GM12878 (cell line): ENCODE measurements around the gene MBOAT7. TPM values are rescaled to one million over a fixed set of nuclear protein-coding genes. Genes with fewer than 3 reads are reported as not detected.

Experiments
- ATAC-seq: fragments of 200-7000 bp; cut with Tn5 transposase; 3 replicates; pipeline ENCODE4 v1.9.1; 2020; ENCODE audit warnings: mild to moderate bottlenecking, moderate library complexity
- BruUV-seq: library from RNA; stranded (reverse); fragments of 400-500 nt; replicated peaks from 2 replicates; lab custom pipeline; 2021; lab: Mats Ljungman, UMichigan
- CTCF ChIA-PET: fragments of 300-600 bp; sonication (Branson Sonifier 250); formaldehyde crosslinking; extraction: SDS; loops from one replicate; lab custom pipeline; 2021; ENCODE audit warnings: inconsistent platforms; lab: Yijun Ruan, JAX
- POLR2A ChIA-PET: fragments of 350-600 bp; formaldehyde crosslinking; extraction: SDS; loops from one replicate; lab custom pipeline; 2021; ENCODE audit warnings: inconsistent platforms; lab: Charles Lee
- RAD21 ChIA-PET: fragments of 300-600 bp; sonication (Branson Sonifier 250); formaldehyde crosslinking; loops from one replicate; lab custom pipeline; 2023; ENCODE audit warnings: antibody characterized with exemption; ENCODE audit not compliant: unreplicated experiment; lab: Charles Lee
- SMC1A ChIA-PET: fragments of 300-600 bp; sonication (Branson Sonifier 250); formaldehyde crosslinking; loops from one replicate; lab custom pipeline; 2023; ENCODE audit not compliant: unreplicated experiment, uncharacterized antibody; lab: Charles Lee
- DNase-seq: peaks from one replicate; pipeline ENCODE4 v3.0.0-alpha.2; 2011; ENCODE audit warnings: low read depth, low spot score
- FAIRE-seq: peaks from 3 replicates; lab custom pipeline; 2011; peaks lifted over from hg19 to GRCh38; lab: Jason Lieb, UNC
- H2AFZ ChIP-seq: 2 replicates; pipeline ENCODE4 v1.6.0; 2011; ENCODE audit warnings: low read depth, low read length, control low read depth; ENCODE audit not compliant: control insufficient read depth
- H3K27ac ChIP-seq: 2 replicates; pipeline ENCODE4 v1.5.1; 2011; ENCODE audit warnings: control low read depth; ENCODE audit not compliant: control insufficient read depth, insufficient read depth
- H3K27me3 ChIP-seq, 2 experiments: replicated peaks in 1 of 2; 2 replicates each; pipeline versions ENCODE4 v1.6.0 to v1.6.1; 2011; ENCODE audit warnings: low read length in 1 of 2; ENCODE audit not compliant: control insufficient read depth in 2 of 2, insufficient read depth in 2 of 2
- H3K36me3 ChIP-seq, 2 experiments: 2 replicates each; pipeline ENCODE4 v1.5.1; 2011; ENCODE audit warnings: low read length in 1 of 2; ENCODE audit not compliant: control insufficient read depth in 2 of 2, insufficient read depth in 2 of 2
- H3K4me1 ChIP-seq: 2 replicates; pipeline ENCODE4 v1.6.1; 2011; ENCODE audit warnings: mild to moderate bottlenecking, low read length, moderate library complexity, mixed read lengths; ENCODE audit not compliant: control insufficient read depth, insufficient read depth
- H3K4me2 ChIP-seq: 2 replicates; pipeline ENCODE4 v1.6.0; 2011; ENCODE audit warnings: control low read depth; ENCODE audit not compliant: control insufficient read depth, insufficient read depth
- H3K4me3 ChIP-seq: fragments of 200-600 bp; sonication (generic); 2 replicates; pipeline ENCODE4 v1.5.1; 2016
- H3K79me2 ChIP-seq: 2 replicates; pipeline ENCODE4 v1.6.0; 2011; ENCODE audit warnings: low read length; ENCODE audit not compliant: control insufficient read depth, insufficient read depth
- H3K9ac ChIP-seq: 2 replicates; pipeline ENCODE4 v1.8.0; 2011; ENCODE audit warnings: low read length, control low read depth, mixed read lengths; ENCODE audit not compliant: control insufficient read depth, insufficient read depth
- H3K9me3 ChIP-seq: replicated peaks from 3 replicates; pipeline ENCODE4 v1.5.1; 2011; ENCODE audit warnings: mild to moderate bottlenecking, low read length; ENCODE audit not compliant: control insufficient read depth, insufficient read depth
- H4K20me1 ChIP-seq: 2 replicates; pipeline ENCODE4 v1.6.0; 2011; ENCODE audit not compliant: control insufficient read depth, insufficient read depth
- CEBPB ChIP-seq, 2 experiments: fragments of 150-350 bp in 1 of 2; IDR thresholded peaks; 2 replicates each; pipeline ENCODE4 v1.6.1; 2012 to 2014; ENCODE audit warnings: low read depth in 2 of 2, low read length in 2 of 2, borderline replicate concordance in 1 of 2, inconsistent platforms in 1 of 2
- HDGF ChIP-seq: fragments of 450-650 bp; IDR thresholded peaks from 2 replicates; pipeline ENCODE4 v1.6.1; 2016; ENCODE audit warnings: antibody characterized with exemption
- KAT2A ChIP-seq: conservative IDR thresholded peaks from 2 replicates; pipeline ENCODE4 v1.6.1; 2011; ENCODE audit warnings: low read depth, low read length; ENCODE audit not compliant: control insufficient read depth
- NRF1 ChIP-seq: conservative IDR thresholded peaks from 2 replicates; pipeline ENCODE4 v1.6.1; 2011; ENCODE audit warnings: mild to moderate bottlenecking, low read depth, low read length, improper control_type of control experiment
- POU2F2 ChIP-seq: IDR thresholded peaks from 3 replicates; pipeline ENCODE4 v1.6.1; 2011; ENCODE audit warnings: low read depth, mild to moderate bottlenecking, low read length, borderline replicate concordance
- RBBP5 ChIP-seq: fragments of 200-600 bp; sonication (generic); conservative IDR thresholded peaks from 2 replicates; pipeline ENCODE4 v1.6.1; 2016
- RCOR1 ChIP-seq: conservative IDR thresholded peaks from 2 replicates; pipeline ENCODE4 v1.6.1; 2012; ENCODE audit warnings: low read depth, low read length, improper control_type of control experiment
- RELB ChIP-seq: fragments of 450-650 bp; IDR thresholded peaks from 2 replicates; pipeline ENCODE4 v1.6.1; 2017; ENCODE audit warnings: low read depth, mild to moderate bottlenecking, moderate library complexity
- SIN3A ChIP-seq: IDR thresholded peaks from 2 replicates; pipeline ENCODE4 v1.6.1; 2012; ENCODE audit warnings: low read depth, low read length, improper control_type of control experiment
- SMARCA5 ChIP-seq: fragments of 450-650 bp; IDR thresholded peaks from 2 replicates; pipeline ENCODE4 v1.6.1; 2017; ENCODE audit warnings: mild to moderate bottlenecking
- WGBS: methylation state at CpG from one replicate; pipeline ENCODE4 v1.1.6; 2016; ENCODE audit warnings: low lambda C conversion rate; ENCODE audit not compliant: insufficient replicate concordance, insufficient coverage; ENCODE audit errors: missing lambda C conversion rate; 5-methylcytosine and 5-hydroxymethylcytosine counted together
- in situ Hi-C: fragments of 300-500 bp; cut with MboI; formaldehyde crosslinking; loops from 9 replicates; pipeline ENCODE4 v1.14.3; 2018; ENCODE audit warnings: mixed read lengths
- intact Hi-C: fragments of 100-400 bp; cut with micrococcal nuclease; formaldehyde crosslinking; loops from one replicate; pipeline ENCODE4 v1.14.2; 2022; ENCODE audit not compliant: unreplicated experiment
- polyA plus RNA-seq, 11 experiments: library from polyadenylated mRNA; depleted of rRNA in 4 of 11; unstranded in 6 of 11; stranded (reverse) in 5 of 11; fragments of >200 nt; fragmentation: Nextera tagmentation in 4 of 11; fragmentation: Illumina TruSeq in 1 of 11; extraction: Ambion mirVana in 4 of 11; extraction: Trizol in 1 of 11; gene quantifications; 1 replicate in 1 of 11; 2 replicates in 10 of 11; pipeline versions ENCODE4 v1.2.1 to v1.2.3, GENCODE V29; 2011 to 2016; ENCODE audit warnings: inconsistent platforms in 2 of 11, missing spikeins in 2 of 11, low read depth in 1 of 11
- total RNA-seq, 4 experiments: library from RNA; depleted of rRNA in 3 of 4; stranded (reverse); fragments of >200 nt in 3 of 4; fragmentation: Illumina TruSeq in 1 of 4; extraction: Trizol in 1 of 4; gene quantifications; 2 replicates each; pipeline versions ENCODE4 v1.2.1 to v1.2.3, GENCODE V29; 2013 to 2021
- TF ChIP-seq, protein P1 (sequence below): fragments of 450-650 bp; IDR thresholded peaks from 2 replicates; pipeline ENCODE4 v1.6.1; 2017; ENCODE audit warnings: antibody characterized with exemption, mild to moderate bottlenecking, moderate library complexity
- TF ChIP-seq, protein P2 (sequence below): fragments of 450-650 bp; IDR thresholded peaks from 2 replicates; pipeline ENCODE4 v1.6.1; 2017; ENCODE audit warnings: borderline replicate concordance
- TF ChIP-seq, protein P3 (sequence below): fragments of 450-650 bp; IDR thresholded peaks from 2 replicates; pipeline ENCODE4 v1.6.1; 2017; ENCODE audit warnings: mild to moderate bottlenecking
- TF ChIP-seq, protein P4 (sequence below): fragments of 450-650 bp; IDR thresholded peaks from 2 replicates; pipeline ENCODE4 v1.6.1; 2018; ENCODE audit warnings: borderline replicate concordance, mild to moderate bottlenecking; ENCODE audit not compliant: partially characterized antibody

The MBOAT7 gene
- total and polyA plus RNA-seq, 10 of the 15 experiments (the other 5 are each of a cell fraction or from before 2014, with no cell fraction given), result 0.69 to 44.5 (median 21.7) TPM

DNA sequence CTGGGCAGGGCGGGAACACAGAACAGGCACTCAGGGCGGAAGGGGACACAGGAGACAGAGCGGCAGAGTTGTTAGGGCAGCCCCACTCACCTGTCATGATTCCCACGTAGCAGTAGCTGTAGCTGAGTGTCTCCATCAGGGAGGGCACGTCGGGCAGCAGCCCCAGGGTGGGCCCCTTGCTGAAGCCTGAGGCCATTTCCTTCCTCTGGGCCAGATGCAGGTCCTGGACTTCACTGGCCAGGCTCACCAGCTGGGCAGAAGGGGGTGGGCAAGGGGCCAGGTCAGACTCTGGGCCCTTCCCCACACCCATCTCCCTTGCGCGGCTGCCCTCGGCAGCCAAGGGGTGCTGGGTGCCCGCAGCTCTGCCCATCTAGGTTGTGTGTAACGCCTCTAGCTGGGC lies 5.9 kb downstream of the MBOAT7 start:
- no peaks in the 10 kb centered on the region for H4K20me1 ChIP-seq
- no TSS peak for BruUV-seq
- POLR2A ChIA-PET, result no interaction called here
- SMC1A ChIA-PET, result interaction anchor here (1.6 kb wide), 1 partner anchor 51 kb away, joined by 4 read pairs; no protein-coding TSS in a partner anchor
- H3K27me3 ChIP-seq, result no peaks in the 10 kb centered on the region
- no peak overlapping the region for H3K4me2 ChIP-seq
- H3K36me3 ChIP-seq, result peaks cover 0 to 3% of the 10 kb centered on the region in 2 experiments; a peak in 1 of 4 replicates
- ATAC-seq (no peak), DNase-seq (no peak), FAIRE-seq (no peak)
- CTCF ChIA-PET, result no interaction called here
- peaks cover 5% of the 10 kb centered on the region for H3K79me2 ChIP-seq
- no peak overlapping the region for H3K27ac ChIP-seq
- peaks cover 6% of the 10 kb centered on the region for H3K4me1 ChIP-seq
- H3K9me3 ChIP-seq, result no peaks in the 10 kb centered on the region
- WGBS, result 91% methylated on average over 11 of the region's 11 CpGs
- in situ Hi-C loops, result no loop called here
- intact Hi-C loops, result no loop called here
- no peak overlapping the region for H3K4me3 ChIP-seq
- RAD21 ChIA-PET, result no interaction called here
- H3K9ac ChIP-seq, result no peak overlapping the region
- no peak overlapping the region for H2AFZ ChIP-seq
- TF ChIP-seq RELB, result no peak
- TF ChIP-seq RBBP5, result no peak
- no peak for TF ChIP-seq NRF1
- TF ChIP-seq SIN3A, result no peak
- TF ChIP-seq, protein P1, sequence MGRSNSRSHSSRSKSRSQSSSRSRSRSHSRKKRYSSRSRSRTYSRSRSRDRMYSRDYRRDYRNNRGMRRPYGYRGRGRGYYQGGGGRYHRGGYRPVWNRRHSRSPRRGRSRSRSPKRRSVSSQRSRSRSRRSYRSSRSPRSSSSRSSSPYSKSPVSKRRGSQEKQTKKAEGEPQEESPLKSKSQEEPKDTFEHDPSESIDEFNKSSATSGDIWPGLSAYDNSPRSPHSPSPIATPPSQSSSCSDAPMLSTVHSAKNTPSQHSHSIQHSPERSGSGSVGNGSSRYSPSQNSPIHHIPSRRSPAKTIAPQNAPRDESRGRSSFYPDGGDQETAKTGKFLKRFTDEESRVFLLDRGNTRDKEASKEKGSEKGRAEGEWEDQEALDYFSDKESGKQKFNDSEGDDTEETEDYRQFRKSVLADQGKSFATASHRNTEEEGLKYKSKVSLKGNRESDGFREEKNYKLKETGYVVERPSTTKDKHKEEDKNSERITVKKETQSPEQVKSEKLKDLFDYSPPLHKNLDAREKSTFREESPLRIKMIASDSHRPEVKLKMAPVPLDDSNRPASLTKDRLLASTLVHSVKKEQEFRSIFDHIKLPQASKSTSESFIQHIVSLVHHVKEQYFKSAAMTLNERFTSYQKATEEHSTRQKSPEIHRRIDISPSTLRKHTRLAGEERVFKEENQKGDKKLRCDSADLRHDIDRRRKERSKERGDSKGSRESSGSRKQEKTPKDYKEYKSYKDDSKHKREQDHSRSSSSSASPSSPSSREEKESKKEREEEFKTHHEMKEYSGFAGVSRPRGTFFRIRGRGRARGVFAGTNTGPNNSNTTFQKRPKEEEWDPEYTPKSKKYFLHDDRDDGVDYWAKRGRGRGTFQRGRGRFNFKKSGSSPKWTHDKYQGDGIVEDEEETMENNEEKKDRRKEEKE, result no peak
- no peak for TF ChIP-seq KAT2A
- TF ChIP-seq, protein P2, sequence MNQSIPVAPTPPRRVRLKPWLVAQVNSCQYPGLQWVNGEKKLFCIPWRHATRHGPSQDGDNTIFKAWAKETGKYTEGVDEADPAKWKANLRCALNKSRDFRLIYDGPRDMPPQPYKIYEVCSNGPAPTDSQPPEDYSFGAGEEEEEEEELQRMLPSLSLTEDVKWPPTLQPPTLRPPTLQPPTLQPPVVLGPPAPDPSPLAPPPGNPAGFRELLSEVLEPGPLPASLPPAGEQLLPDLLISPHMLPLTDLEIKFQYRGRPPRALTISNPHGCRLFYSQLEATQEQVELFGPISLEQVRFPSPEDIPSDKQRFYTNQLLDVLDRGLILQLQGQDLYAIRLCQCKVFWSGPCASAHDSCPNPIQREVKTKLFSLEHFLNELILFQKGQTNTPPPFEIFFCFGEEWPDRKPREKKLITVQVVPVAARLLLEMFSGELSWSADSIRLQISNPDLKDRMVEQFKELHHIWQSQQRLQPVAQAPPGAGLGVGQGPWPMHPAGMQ, result no peak
- TF ChIP-seq, protein P3, sequence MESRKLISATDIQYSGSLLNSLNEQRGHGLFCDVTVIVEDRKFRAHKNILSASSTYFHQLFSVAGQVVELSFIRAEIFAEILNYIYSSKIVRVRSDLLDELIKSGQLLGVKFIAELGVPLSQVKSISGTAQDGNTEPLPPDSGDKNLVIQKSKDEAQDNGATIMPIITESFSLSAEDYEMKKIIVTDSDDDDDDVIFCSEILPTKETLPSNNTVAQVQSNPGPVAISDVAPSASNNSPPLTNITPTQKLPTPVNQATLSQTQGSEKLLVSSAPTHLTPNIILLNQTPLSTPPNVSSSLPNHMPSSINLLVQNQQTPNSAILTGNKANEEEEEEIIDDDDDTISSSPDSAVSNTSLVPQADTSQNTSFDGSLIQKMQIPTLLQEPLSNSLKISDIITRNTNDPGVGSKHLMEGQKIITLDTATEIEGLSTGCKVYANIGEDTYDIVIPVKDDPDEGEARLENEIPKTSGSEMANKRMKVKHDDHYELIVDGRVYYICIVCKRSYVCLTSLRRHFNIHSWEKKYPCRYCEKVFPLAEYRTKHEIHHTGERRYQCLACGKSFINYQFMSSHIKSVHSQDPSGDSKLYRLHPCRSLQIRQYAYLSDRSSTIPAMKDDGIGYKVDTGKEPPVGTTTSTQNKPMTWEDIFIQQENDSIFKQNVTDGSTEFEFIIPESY, result no peak
- no peak for TF ChIP-seq HDGF
- no peak for TF ChIP-seq SMARCA5
- TF ChIP-seq CEBPB (IDR thresholded peaks at IDR 0.05; ENCODE audit: borderline replicate concordance in 1 of 2, low read depth in 2 of 2, low read length in 2 of 2), result no peak
- TF ChIP-seq, protein P4, sequence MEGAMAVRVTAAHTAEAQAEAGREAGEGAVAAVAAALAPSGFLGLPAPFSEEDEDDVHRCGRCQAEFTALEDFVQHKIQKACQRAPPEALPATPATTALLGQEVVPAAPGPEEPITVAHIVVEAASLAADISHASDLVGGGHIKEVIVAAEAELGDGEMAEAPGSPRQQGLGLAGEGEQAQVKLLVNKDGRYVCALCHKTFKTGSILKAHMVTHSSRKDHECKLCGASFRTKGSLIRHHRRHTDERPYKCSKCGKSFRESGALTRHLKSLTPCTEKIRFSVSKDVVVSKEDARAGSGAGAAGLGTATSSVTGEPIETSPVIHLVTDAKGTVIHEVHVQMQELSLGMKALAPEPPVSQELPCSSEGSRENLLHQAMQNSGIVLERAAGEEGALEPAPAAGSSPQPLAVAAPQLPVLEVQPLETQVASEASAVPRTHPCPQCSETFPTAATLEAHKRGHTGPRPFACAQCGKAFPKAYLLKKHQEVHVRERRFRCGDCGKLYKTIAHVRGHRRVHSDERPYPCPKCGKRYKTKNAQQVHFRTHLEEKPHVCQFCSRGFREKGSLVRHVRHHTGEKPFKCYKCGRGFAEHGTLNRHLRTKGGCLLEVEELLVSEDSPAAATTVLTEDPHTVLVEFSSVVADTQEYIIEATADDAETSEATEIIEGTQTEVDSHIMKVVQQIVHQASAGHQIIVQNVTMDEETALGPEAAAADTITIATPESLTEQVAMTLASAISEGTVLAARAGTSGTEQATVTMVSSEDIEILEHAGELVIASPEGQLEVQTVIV, result no peak
- no peak for TF ChIP-seq POU2F2
- no peak for TF ChIP-seq RCOR1
